Activated CD8-positive, alpha-beta memory T cell treated with anti-CD3 and anti-CD28 coated beads, Interleukin-2, amount 10 ng/mL, durations not matched to agents 7 days and 5 days (primary cell): ENCODE results near the gene SELP. TPM values are rescaled to one million over a fixed set of nuclear protein-coding genes. Genes with fewer than 3 reads are reported as not detected.

Source experiments
- ATAC-seq: fragments of 150-1000 bp; cut with Tn5 transposase; one replicate; pipeline ENCODE4 v1.10.0; 2021; ENCODE audit warnings: moderate library complexity
- CTCF ChIA-PET: fragments of 350-600 bp; sonication (Branson Sonifier 250); formaldehyde crosslinking; loops from one replicate; lab custom pipeline; 2021; ENCODE audit warnings: antibody characterized with exemption; lab: Charles Lee
- DNase-seq: peaks from one replicate; pipeline ENCODE4 v3.0.0-alpha.2; 2020
- H3K27ac Mint-ChIP-seq: one replicate; pipeline ENCODE4 v1.8.0; 2021; ENCODE audit warnings: mild to moderate bottlenecking, mixed read lengths
- H3K27me3 Mint-ChIP-seq: one replicate; pipeline ENCODE4 v1.8.0; 2021; ENCODE audit warnings: mixed read lengths
- H3K36me3 Mint-ChIP-seq: one replicate; pipeline ENCODE4 v1.8.0; 2021; ENCODE audit warnings: mild to moderate bottlenecking, mixed read lengths
- H3K4me1 Mint-ChIP-seq: one replicate; pipeline ENCODE4 v1.8.0; 2021; ENCODE audit warnings: mixed read lengths
- H3K4me3 Mint-ChIP-seq: one replicate; pipeline ENCODE4 v1.8.0; 2021; ENCODE audit warnings: mild to moderate bottlenecking, moderate library complexity, mixed read lengths
- H3K9me3 Mint-ChIP-seq: one replicate; pipeline ENCODE4 v1.8.0; 2022; ENCODE audit warnings: low read depth, mixed read lengths
- total RNA-seq, 2 experiments: library from RNA; stranded (reverse); gene quantifications; one replicate each; pipeline ENCODE4 v1.2.3, GENCODE V29; 2021

Gene SELP
- total RNA-seq, 2 experiments from 2014 or later: 0.18 TPM; not detected in 1

GRCh38 chr1:169648709-169649108, 18.8 kb upstream of the SELP start:
- Mint-ChIP-seq H3K9me3 (no peaks in the 10 kb centered on the region), H3K4me3 (no peak overlapping the region), H3K27ac (no peak overlapping the region), H3K4me1 (peaks cover 4% of the 10 kb centered on the region), H3K27me3 (no peaks in the 10 kb centered on the region), H3K36me3 (no peaks in the 10 kb centered on the region)
- CTCF ChIA-PET: no interaction called here
- ATAC-seq (no peak), DNase-seq (no peak)

- H3K36me3 Mint-ChIP-seq: no peaks in the 10 kb centered on the region
- CTCF ChIA-PET: interaction anchor here (0.9 kb wide), 1 partner anchor 13 kb away, joined by 3 read pairs; no protein-coding TSS in a partner anchor
- H3K27ac Mint-ChIP-seq: no peak overlapping the region
- no peak overlapping the region for H3K4me3 Mint-ChIP-seq
- no peak for ATAC-seq
- peaks cover 4% of the 10 kb centered on the region for H3K4me1 Mint-ChIP-seq
- DNase-seq: no peak
- H3K27me3 Mint-ChIP-seq: peaks cover 3% of the 10 kb centered on the region
- H3K9me3 Mint-ChIP-seq: no peaks in the 10 kb centered on the region
Observed at GRCh38 chr1:169648187-169648586, 18.3 kb upstream of the SELP start.

GRCh38 chr1:169647512-169647911, 17.6 kb upstream of the SELP start:
- Mint-ChIP-seq H3K27me3 (peaks cover 3% of the 10 kb centered on the region), H3K36me3 (no peaks in the 10 kb centered on the region), H3K9me3 (no peaks in the 10 kb centered on the region), H3K27ac (no peak overlapping the region), H3K4me3 (no peak overlapping the region), H3K4me1 (peaks cover 4% of the 10 kb centered on the region)
- DNase-seq (no peak), ATAC-seq (no peak)
- CTCF ChIA-PET: interaction anchor here (0.9 kb wide), 1 partner anchor 13 kb away, joined by 3 read pairs; no protein-coding TSS in a partner anchor

- no peak overlapping the region for H3K4me3 Mint-ChIP-seq
- ATAC-seq (no peak), DNase-seq (no peak)
- H3K27me3 Mint-ChIP-seq: peaks cover 3% of the 10 kb centered on the region
- no peaks in the 10 kb centered on the region for H3K9me3 Mint-ChIP-seq
- peaks cover 3% of the 10 kb centered on the region for H3K36me3 Mint-ChIP-seq
- no peak overlapping the region for H3K27ac Mint-ChIP-seq
- CTCF ChIA-PET: interaction anchor here (0.8 kb wide), 1 partner anchor 42 kb away, joined by 3 read pairs; no protein-coding TSS in a partner anchor
- peaks cover 4% of the 10 kb centered on the region for H3K4me1 Mint-ChIP-seq
Observed at GRCh38 chr1:169644297-169644696, 14.4 kb upstream of the SELP start.

- Mint-ChIP-seq H3K27ac (no peak overlapping the region), H3K36me3 (peaks cover 15% of the 10 kb centered on the region), H3K27me3 (no peaks in the 10 kb centered on the region), H3K4me1 (no peaks in the 10 kb centered on the region), H3K9me3 (peaks cover 21% of the 10 kb centered on the region), H3K4me3 (no peak overlapping the region)
- DNase-seq: no peak
- CTCF ChIA-PET: interaction anchor here (0.7 to 1.3 kb wide), 2 partner anchors 8 to 13 kb away, joined by 3 to 4 read pairs; no protein-coding TSS in a partner anchor
- no peak for ATAC-seq
Observed at GRCh38 chr1:169634877-169635276, 5.0 kb upstream of the SELP start.

GRCh38 chr1:169634145-169634544, 4.2 kb upstream of the SELP start:
- ATAC-seq: no peak
- CTCF ChIA-PET: interaction anchor here (1.3 kb wide), 1 partner anchor 9 kb away, joined by 4 read pairs; no protein-coding TSS in a partner anchor
- no peaks in the 10 kb centered on the region for H3K4me1 Mint-ChIP-seq
- peaks cover 21% of the 10 kb centered on the region for H3K9me3 Mint-ChIP-seq
- H3K27ac Mint-ChIP-seq: no peak overlapping the region
- no peak for DNase-seq
- H3K27me3 Mint-ChIP-seq: peaks cover under 1% of the 10 kb centered on the region
- H3K4me3 Mint-ChIP-seq: no peak overlapping the region
- peaks cover 12% of the 10 kb centered on the region for H3K36me3 Mint-ChIP-seq

- CTCF ChIA-PET: no interaction called here
- Mint-ChIP-seq H3K36me3 (peaks cover 10% of the 10 kb centered on the region), H3K27ac (no peak overlapping the region), H3K4me1 (peaks cover 2% of the 10 kb centered on the region), H3K9me3 (peaks cover 18% of the 10 kb centered on the region), H3K27me3 (peaks cover 4% of the 10 kb centered on the region), H3K4me3 (no peak overlapping the region)
- ATAC-seq (no peak), DNase-seq (no peak)
Observed at GRCh38 chr1:169631249-169631648, 1.3 kb upstream of the SELP start.

GRCh38 chr1:169624912-169625311, 5.0 kb downstream of the SELP start:
- H3K27me3 Mint-ChIP-seq: peaks cover 4% of the 10 kb centered on the region
- no peak overlapping the region for H3K27ac Mint-ChIP-seq
- CTCF ChIA-PET: no interaction called here
- peaks cover 13% of the 10 kb centered on the region for H3K4me1 Mint-ChIP-seq
- DNase-seq (no peak), ATAC-seq (no peak)
- no peak overlapping the region for H3K4me3 Mint-ChIP-seq
- H3K9me3 Mint-ChIP-seq: no peaks in the 10 kb centered on the region
- H3K36me3 Mint-ChIP-seq: peaks cover 2% of the 10 kb centered on the region

GRCh38 chr1:169624122-169624521, 5.8 kb downstream of the SELP start:
- ATAC-seq: no peak
- CTCF ChIA-PET: interaction anchor here (1.1 kb wide), 1 partner anchor 22 kb away, joined by 3 read pairs; no protein-coding TSS in a partner anchor
- no peak overlapping the region for H3K4me3 Mint-ChIP-seq
- no peak for DNase-seq
- peaks cover 2% of the 10 kb centered on the region for H3K36me3 Mint-ChIP-seq
- no peak overlapping the region for H3K27ac Mint-ChIP-seq
- peaks cover 13% of the 10 kb centered on the region for H3K4me1 Mint-ChIP-seq
- no peaks in the 10 kb centered on the region for H3K9me3 Mint-ChIP-seq
- H3K27me3 Mint-ChIP-seq: peaks cover 3% of the 10 kb centered on the region

- DNase-seq (no peak), ATAC-seq (no peak)
- Mint-ChIP-seq H3K4me1 (peaks cover 13% of the 10 kb centered on the region), H3K9me3 (no peaks in the 10 kb centered on the region), H3K4me3 (no peak overlapping the region), H3K27me3 (peaks cover 2% of the 10 kb centered on the region), H3K27ac (no peak overlapping the region), H3K36me3 (peaks cover 2% of the 10 kb centered on the region)
- CTCF ChIA-PET: interaction anchor here (1.1 kb wide), 1 partner anchor 22 kb away, joined by 3 read pairs; no protein-coding TSS in a partner anchor
Observed at GRCh38 chr1:169623132-169623926, 6.6 kb downstream of the SELP start.

- CTCF ChIA-PET: no interaction called here
- Mint-ChIP-seq H3K9me3 (no peaks in the 10 kb centered on the region), H3K4me1 (peaks cover 11% of the 10 kb centered on the region), H3K27me3 (no peaks in the 10 kb centered on the region), H3K36me3 (peaks cover 2% of the 10 kb centered on the region), H3K27ac (no peak overlapping the region), H3K4me3 (no peak overlapping the region)
- DNase-seq: no peak
- no peak for ATAC-seq
Observed at GRCh38 chr1:169620565-169620964, 9.4 kb downstream of the SELP start.

GRCh38 chr1:169618367-169618766, 11.6 kb downstream of the SELP start:
- Mint-ChIP-seq H3K4me3 (no peak overlapping the region), H3K27me3 (peaks cover 5% of the 10 kb centered on the region), H3K27ac (no peak overlapping the region), H3K4me1 (peaks cover 4% of the 10 kb centered on the region), H3K36me3 (peaks cover 2% of the 10 kb centered on the region), H3K9me3 (no peaks in the 10 kb centered on the region)
- CTCF ChIA-PET: no interaction called here
- ATAC-seq: no peak
- DNase-seq: no peak

- H3K27me3 Mint-ChIP-seq: peaks cover 12% of the 10 kb centered on the region
Observed at GRCh38 chr1:169615803-169616202, 14.1 kb downstream of the SELP start.

GRCh38 chr1:169610858-169611257, 19.1 kb downstream of the SELP start:
- Mint-ChIP-seq H3K4me3 (no peak overlapping the region), H3K27me3 (peaks cover 16% of the 10 kb centered on the region), H3K36me3 (no peaks in the 10 kb centered on the region), H3K4me1 (no peaks in the 10 kb centered on the region), H3K27ac (no peak overlapping the region), H3K9me3 (no peaks in the 10 kb centered on the region)
- ATAC-seq (no peak), DNase-seq (no peak)
- CTCF ChIA-PET: interaction anchor here (3.8 kb wide), 1 partner anchor 9 kb away, joined by 16 read pairs; no protein-coding TSS in a partner anchor

More at GRCh38 chr1:169615803-169616202, 14.1 kb downstream of the SELP start:
- Mint-ChIP-seq H3K27ac (no peak overlapping the region), H3K9me3 (no peaks in the 10 kb centered on the region), H3K36me3 (peaks cover 2% of the 10 kb centered on the region), H3K4me1 (no peaks in the 10 kb centered on the region), H3K4me3 (no peak overlapping the region)
- no peak for ATAC-seq
- DNase-seq: no peak
- CTCF ChIA-PET: interaction anchor here (1.4 to 1.6 kb wide), 2 partner anchors 14 to 96 kb away, joined by 4 to 6 read pairs; no protein-coding TSS in a partner anchor
